Measurements from ENCODE around the gene SCAMP1.

Gene SCAMP1

DNA sequence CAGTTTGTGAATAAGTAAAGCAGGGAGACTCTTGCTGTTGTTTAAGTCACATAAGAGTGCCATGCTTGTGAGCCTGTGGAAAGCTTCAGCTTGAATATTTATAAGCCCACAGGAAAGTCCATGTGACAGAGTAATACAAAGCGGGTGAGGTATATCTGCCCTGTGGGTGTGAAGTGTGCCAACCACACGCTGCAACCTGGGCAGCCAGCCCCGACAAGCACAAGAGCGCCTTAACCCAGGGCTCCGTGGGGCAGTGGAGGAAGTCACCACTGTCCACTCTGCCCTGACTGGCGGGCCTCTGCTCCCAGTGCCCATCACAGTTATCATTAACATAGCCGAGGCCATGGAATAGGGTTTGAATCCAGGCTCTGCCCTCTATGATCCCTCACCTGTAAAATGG is 132.2 kb downstream of the SCAMP1 start (continued):
- TF ChIP-seq, protein P1, sequence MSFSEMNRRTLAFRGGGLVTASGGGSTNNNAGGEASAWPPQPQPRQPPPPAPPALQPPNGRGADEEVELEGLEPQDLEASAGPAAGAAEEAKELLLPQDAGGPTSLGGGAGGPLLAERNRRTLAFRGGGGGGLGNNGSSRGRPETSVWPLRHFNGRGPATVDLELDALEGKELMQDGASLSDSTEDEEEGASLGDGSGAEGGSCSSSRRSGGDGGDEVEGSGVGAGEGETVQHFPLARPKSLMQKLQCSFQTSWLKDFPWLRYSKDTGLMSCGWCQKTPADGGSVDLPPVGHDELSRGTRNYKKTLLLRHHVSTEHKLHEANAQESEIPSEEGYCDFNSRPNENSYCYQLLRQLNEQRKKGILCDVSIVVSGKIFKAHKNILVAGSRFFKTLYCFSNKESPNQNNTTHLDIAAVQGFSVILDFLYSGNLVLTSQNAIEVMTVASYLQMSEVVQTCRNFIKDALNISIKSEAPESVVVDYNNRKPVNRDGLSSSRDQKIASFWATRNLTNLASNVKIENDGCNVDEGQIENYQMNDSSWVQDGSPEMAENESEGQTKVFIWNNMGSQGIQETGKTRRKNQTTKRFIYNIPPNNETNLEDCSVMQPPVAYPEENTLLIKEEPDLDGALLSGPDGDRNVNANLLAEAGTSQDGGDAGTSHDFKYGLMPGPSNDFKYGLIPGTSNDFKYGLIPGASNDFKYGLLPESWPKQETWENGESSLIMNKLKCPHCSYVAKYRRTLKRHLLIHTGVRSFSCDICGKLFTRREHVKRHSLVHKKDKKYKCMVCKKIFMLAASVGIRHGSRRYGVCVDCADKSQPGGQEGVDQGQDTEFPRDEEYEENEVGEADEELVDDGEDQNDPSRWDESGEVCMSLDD (tag by site-specific recombination; IDR thresholded peaks at IDR 0.05) = no peak
- TF ChIP-seq ZNF830 (tag by site-specific recombination; IDR thresholded peaks at IDR 0.05; ENCODE audit: low read depth) = no peak
- no peak for TF ChIP-seq ZNF10 (tag by site-specific recombination; IDR thresholded peaks at IDR 0.05)
- TF ChIP-seq ZNF785 (tag by site-specific recombination; IDR thresholded peaks at IDR 0.05) = no peak
- TF ChIP-seq ZNF544 (tag by site-specific recombination; IDR thresholded peaks at IDR 0.05) = no peak

DNA sequence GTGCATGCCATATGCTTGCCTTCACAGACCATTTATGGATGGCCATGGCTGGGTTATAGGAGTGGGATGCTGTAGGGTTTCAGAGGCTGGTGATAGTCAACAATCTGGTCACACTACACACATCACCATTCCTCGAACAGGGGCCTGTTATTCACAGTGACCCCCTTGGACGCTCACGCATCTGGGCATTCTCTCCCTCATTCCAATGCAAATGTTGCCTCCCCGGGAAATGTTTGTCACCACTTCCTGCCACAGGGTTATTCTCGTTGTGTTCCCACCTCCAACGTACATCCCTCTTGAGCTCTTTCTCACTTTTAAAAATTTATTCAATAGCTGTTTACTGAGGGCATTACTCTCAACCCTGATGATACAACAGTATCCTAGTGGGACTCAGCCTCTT is 135.4 kb downstream of the SCAMP1 start:
- Histone ChIP-seq H3K27ac (ENCODE audit: extremely low read depth, low read depth, low read length) (no peak overlapping the region), H3K4me1 (ENCODE audit: control insufficient read depth, insufficient read depth, low read length) (peaks cover 5% of the 10 kb centered on the region; the same call in 1 of the 2 replicates), H3K36me3 (ENCODE audit: control insufficient read depth in 2 of 2, insufficient read depth in 1 of 2, low read length in 2 of 2) (peaks cover 0 to 8% of the 10 kb centered on the region in 2 experiments; a peak in 1 of 3 replicates), H3K9me3 (ENCODE audit: control insufficient read depth, insufficient read depth, low read depth, low read length) (no peaks in the 10 kb centered on the region), H3K4me3 (ENCODE audit: low read depth, low read length) (no peak overlapping the region)
- ChIA-PET CTCF (interaction anchor here (0.7 to 1.4 kb wide), 3 partner anchors 132 to 1465 kb away, joined by 3 to 4 read pairs (median 3); no protein-coding TSS in a partner anchor), POLR2A (no interaction called here)
- no peak for TF ChIP-seq ZNF24 (tag by site-specific recombination; IDR thresholded peaks at IDR 0.05)
- no peak for TF ChIP-seq ZNF121 (tag by site-specific recombination; IDR thresholded peaks at IDR 0.05)
- TF ChIP-seq ZNF585B (tag by site-specific recombination; IDR thresholded peaks at IDR 0.05) = no peak
- TF ChIP-seq, protein P2, sequence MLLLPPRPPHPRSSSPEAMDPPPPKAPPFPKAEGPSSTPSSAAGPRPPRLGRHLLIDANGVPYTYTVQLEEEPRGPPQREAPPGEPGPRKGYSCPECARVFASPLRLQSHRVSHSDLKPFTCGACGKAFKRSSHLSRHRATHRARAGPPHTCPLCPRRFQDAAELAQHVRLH (tag by site-specific recombination; IDR thresholded peaks at IDR 0.05) = no peak

DNA sequence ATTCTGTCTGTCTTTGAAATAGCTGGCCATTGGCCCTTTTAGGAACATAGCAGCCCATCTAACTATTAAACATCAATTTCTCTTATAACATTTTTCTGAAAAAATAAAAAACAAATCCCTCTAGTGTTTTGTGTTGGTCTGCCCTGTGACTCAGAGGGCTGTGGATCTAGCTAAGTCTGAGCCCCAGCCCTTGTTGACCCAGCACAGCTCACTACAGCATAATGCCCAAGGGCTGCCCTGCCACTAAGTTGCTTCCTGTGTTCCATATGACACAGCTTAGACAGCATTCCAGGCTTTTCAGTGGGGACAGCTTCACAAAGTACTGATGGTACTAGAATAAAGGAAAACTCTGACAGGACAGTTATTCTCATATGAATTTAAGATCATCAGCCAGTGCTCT is 136.0 kb downstream of the SCAMP1 start:
- H3K9me3 ChIP-seq (ENCODE audit: control insufficient read depth, insufficient read depth, low read depth, low read length) = no peaks in the 10 kb centered on the region
- TF ChIP-seq RBAK (tag by site-specific recombination; IDR thresholded peaks at IDR 0.05) (no peak), ZIC2 (tag by site-specific recombination; IDR thresholded peaks at IDR 0.05) (no peak)
- TF ChIP-seq, protein P3, sequence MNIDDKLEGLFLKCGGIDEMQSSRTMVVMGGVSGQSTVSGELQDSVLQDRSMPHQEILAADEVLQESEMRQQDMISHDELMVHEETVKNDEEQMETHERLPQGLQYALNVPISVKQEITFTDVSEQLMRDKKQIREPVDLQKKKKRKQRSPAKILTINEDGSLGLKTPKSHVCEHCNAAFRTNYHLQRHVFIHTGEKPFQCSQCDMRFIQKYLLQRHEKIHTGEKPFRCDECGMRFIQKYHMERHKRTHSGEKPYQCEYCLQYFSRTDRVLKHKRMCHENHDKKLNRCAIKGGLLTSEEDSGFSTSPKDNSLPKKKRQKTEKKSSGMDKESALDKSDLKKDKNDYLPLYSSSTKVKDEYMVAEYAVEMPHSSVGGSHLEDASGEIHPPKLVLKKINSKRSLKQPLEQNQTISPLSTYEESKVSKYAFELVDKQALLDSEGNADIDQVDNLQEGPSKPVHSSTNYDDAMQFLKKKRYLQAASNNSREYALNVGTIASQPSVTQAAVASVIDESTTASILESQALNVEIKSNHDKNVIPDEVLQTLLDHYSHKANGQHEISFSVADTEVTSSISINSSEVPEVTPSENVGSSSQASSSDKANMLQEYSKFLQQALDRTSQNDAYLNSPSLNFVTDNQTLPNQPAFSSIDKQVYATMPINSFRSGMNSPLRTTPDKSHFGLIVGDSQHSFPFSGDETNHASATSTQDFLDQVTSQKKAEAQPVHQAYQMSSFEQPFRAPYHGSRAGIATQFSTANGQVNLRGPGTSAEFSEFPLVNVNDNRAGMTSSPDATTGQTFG (tag by site-specific recombination; IDR thresholded peaks at IDR 0.05; ENCODE audit: borderline replicate concordance) = no peak
- POLR2A ChIA-PET = no interaction called here
- no peak overlapping the region for H3K27ac ChIP-seq (ENCODE audit: extremely low read depth, low read depth, low read length)
- peaks cover 6% of the 10 kb centered on the region for H3K4me1 ChIP-seq (ENCODE audit: control insufficient read depth, insufficient read depth, low read length)
- CTCF ChIA-PET = interaction anchor here (0.7 to 1.5 kb wide), 4 partner anchors 24 to 1466 kb away, joined by 3 to 4 read pairs (median 3); no protein-coding TSS in a partner anchor
- peaks cover 0 to 4% of the 10 kb centered on the region in 2 experiments; a peak in 1 of 3 replicates for H3K36me3 ChIP-seq (ENCODE audit: control insufficient read depth in 2 of 2, insufficient read depth in 1 of 2, low read length in 2 of 2)
- H3K4me3 ChIP-seq (ENCODE audit: low read depth, low read length) = no peak overlapping the region

DNA sequence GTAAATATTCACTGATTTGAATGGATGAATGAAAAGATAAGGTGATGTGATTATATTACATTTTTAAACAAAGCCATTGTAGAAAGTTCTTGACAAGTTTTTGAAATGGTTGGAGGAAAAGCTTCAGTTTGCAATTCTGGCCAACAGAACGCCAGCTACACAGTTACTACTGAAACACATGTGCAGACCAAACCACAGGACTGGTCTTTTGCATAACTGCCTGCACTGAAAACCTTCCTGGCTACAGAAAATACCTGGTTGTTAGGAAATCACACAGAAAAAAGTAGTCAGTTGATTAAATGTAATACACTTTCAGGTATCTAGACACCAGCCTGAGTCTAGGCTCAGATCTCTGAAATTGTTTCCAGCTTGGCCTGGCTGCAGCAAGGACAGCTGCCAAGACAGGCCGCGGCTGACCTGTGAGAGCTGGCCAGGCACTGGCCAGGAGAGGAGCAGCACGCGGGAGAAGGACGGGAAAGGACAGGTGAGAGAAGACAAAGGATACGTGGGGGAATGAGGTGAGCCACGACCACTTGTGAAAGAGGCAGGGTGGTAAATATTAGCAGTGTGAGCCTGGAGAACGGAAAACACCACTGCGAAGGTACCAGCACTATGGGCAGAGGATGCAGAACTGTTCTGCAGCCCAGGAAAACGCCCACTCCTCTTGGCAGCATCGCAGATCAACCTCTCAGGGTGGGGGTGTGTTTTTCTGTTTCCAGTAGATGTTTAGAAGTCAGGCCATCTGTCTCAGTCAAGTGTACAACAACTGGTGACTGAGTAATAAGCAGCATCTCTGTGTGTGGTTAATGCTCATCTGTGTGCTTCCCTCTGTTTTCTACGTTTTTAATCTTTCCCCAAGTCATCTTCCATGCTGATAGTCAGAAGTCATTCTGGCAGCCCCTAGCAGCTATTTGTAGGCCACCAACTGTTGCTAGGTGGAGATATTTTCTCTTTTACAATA is 137.4 kb downstream of the SCAMP1 start:
- ChIA-PET POLR2A (no interaction called here), CTCF (interaction anchor here (0.7 to 1.5 kb wide), 3 partner anchors 11 to 140 kb away, joined by 3 to 4 read pairs (median 3); no protein-coding TSS in a partner anchor)
- peak; percentile 52 for TF ChIP-seq ZFHX2 (tag by site-specific recombination; conservative IDR thresholded peaks at IDR 0.05)
- TF ChIP-seq ZNF791 (tag by site-specific recombination; IDR thresholded peaks at IDR 0.05) = no peak
- TF ChIP-seq SCRT2 (tag by site-specific recombination; IDR thresholded peaks at IDR 0.05) = peak; percentile 54; the same call in 1 of the 2 replicates
- TF ChIP-seq ZIC2 (tag by site-specific recombination; IDR thresholded peaks at IDR 0.05) = peak; percentile 58
- TF ChIP-seq ZFP37 (tag by site-specific recombination; IDR thresholded peaks at IDR 0.05) = no peak
- TF ChIP-seq EGR2 (tag by site-specific recombination; IDR thresholded peaks at IDR 0.05; ENCODE audit: low read depth) = peak; percentile 7; the same call in 1 of the 2 replicates
- Histone ChIP-seq H3K36me3 (ENCODE audit: control insufficient read depth in 2 of 2, insufficient read depth in 1 of 2, low read length in 2 of 2) (peaks cover 0 to 4% of the 10 kb centered on the region in 2 experiments; a peak in 1 of 3 replicates), H3K4me3 (ENCODE audit: low read depth, low read length) (no peak overlapping the region), H3K27ac (ENCODE audit: extremely low read depth, low read depth, low read length) (no peak overlapping the region), H3K9me3 (ENCODE audit: control insufficient read depth, insufficient read depth, low read depth, low read length) (no peaks in the 10 kb centered on the region), H3K4me1 (ENCODE audit: control insufficient read depth, insufficient read depth, low read length) (peaks cover 11% of the 10 kb centered on the region)
